Smooth muscle cell (in vitro differentiated cells): ENCODE measurements around the gene SLC7A14. TPM values are rescaled to one million over a fixed set of nuclear protein-coding genes. Genes with fewer than 3 reads are reported as not detected.

ENCODE experiments used
- DNase-seq: peaks from one replicate; lab custom pipeline; 2025; ENCODE audit not compliant: unreplicated experiment; lab: John Stamatoyannopoulos, UW
- H2AFZ ChIP-seq: fragments of 200-600 bp; sonication (generic); 2 replicates; pipeline ENCODE4 v1.6.0; 2016; ENCODE audit warnings: antibody characterized with exemption, low read depth, mild to moderate bottlenecking
- H3F3A ChIP-seq: fragments of 200-600 bp; sonication (generic); 2 replicates; pipeline ENCODE4 v1.6.0; 2017; ENCODE audit warnings: antibody characterized with exemption, low read depth
- H3K27ac ChIP-seq: fragments of 200-600 bp; sonication (generic); 2 replicates; pipeline ENCODE4 v1.5.1; 2016; ENCODE audit warnings: low read depth, mild to moderate bottlenecking
- H3K27me3 ChIP-seq: fragments of 200-600 bp; sonication (generic); 2 replicates; pipeline ENCODE4 v1.6.1; 2016; ENCODE audit warnings: low read depth, mild to moderate bottlenecking
- H3K36me3 ChIP-seq: fragments of 200-600 bp; sonication (generic); 2 replicates; pipeline ENCODE4 v1.5.1; 2016; ENCODE audit warnings: low read depth
- H3K4me1 ChIP-seq: fragments of 200-600 bp; sonication (generic); 2 replicates; pipeline ENCODE4 v1.5.1; 2016; ENCODE audit warnings: low read depth
- H3K4me2 ChIP-seq: fragments of 200-600 bp; sonication (generic); 2 replicates; pipeline ENCODE4 v1.6.0; 2016; ENCODE audit warnings: mild to moderate bottlenecking
- H3K4me3 ChIP-seq: fragments of 200-600 bp; sonication (generic); 2 replicates; pipeline ENCODE4 v1.5.1; 2016; ENCODE audit warnings: mild to moderate bottlenecking
- H3K79me2 ChIP-seq: fragments of 200-600 bp; sonication (generic); 2 replicates; pipeline ENCODE4 v1.6.0; 2016; ENCODE audit warnings: low read depth, mild to moderate bottlenecking
- H3K9ac ChIP-seq: fragments of 200-600 bp; sonication (generic); 2 replicates; pipeline ENCODE4 v1.6.0; 2016; ENCODE audit warnings: low read depth
- H3K9me3 ChIP-seq: fragments of 200-600 bp; sonication (generic); replicated peaks from 2 replicates; pipeline ENCODE4 v1.5.1; 2016; ENCODE audit warnings: low read depth
- H4K20me1 ChIP-seq: fragments of 200-600 bp; sonication (generic); 2 replicates; pipeline ENCODE4 v1.6.0; 2016; ENCODE audit warnings: low read depth
- CTCF ChIP-seq: fragments of 200-600 bp; sonication (generic); IDR thresholded peaks from 2 replicates; pipeline ENCODE4 v1.5.1; 2017; ENCODE audit warnings: borderline replicate concordance, mild to moderate bottlenecking, antibody characterized with exemption; ENCODE audit not compliant: insufficient read depth, poor library complexity, severe bottlenecking
- WGBS: methylation state at CpG from one replicate; pipeline ENCODE4 v1.1.7; 2016; ENCODE audit warnings: low lambda C conversion rate; 5-methylcytosine and 5-hydroxymethylcytosine counted together
- polyA plus RNA-seq: library from polyadenylated mRNA; unstranded; fragments of >200 nt; fragmentation: Nextera tagmentation; extraction: Ambion mirVana; gene quantifications from 2 replicates; pipeline ENCODE4 v1.2.1, GENCODE V29; 2016
- total RNA-seq: library from RNA; depleted of rRNA; stranded (reverse); fragments of >200 nt; gene quantifications from 2 replicates; pipeline ENCODE4 v1.2.3, GENCODE V29; 2014

Gene SLC7A14
- total and polyA plus RNA-seq, 2 experiments from 2014 or later = not detected

GRCh38 chr3:170528726-170529125 lies 57.1 kb downstream of the SLC7A14 start:
- Histone ChIP-seq H3K4me2 (no peak overlapping the region), H3K9ac (no peak overlapping the region), H2AFZ (no peak overlapping the region), H3K36me3 (no peaks in the 10 kb centered on the region), H4K20me1 (no peaks in the 10 kb centered on the region), H3K4me3 (no peak overlapping the region), H3K79me2 (no peaks in the 10 kb centered on the region), H3K27ac (no peak overlapping the region), H3F3A (peaks cover 5% of the 10 kb centered on the region), H3K4me1 (no peaks in the 10 kb centered on the region), H3K27me3 (no peaks in the 10 kb centered on the region), H3K9me3 (no peaks in the 10 kb centered on the region)
- TF ChIP-seq CTCF = no peak
- WGBS = 84% methylated on average over 8 of the region's 8 CpGs
- DNase-seq = no peak

GRCh38 chr3:170524073-170524472 lies 61.8 kb downstream of the SLC7A14 start:
- no peaks in the 10 kb centered on the region for H3K79me2 ChIP-seq
- no peaks in the 10 kb centered on the region for H3K4me1 ChIP-seq
- H3K4me3 ChIP-seq = no peak overlapping the region
- no peak overlapping the region for H3K27ac ChIP-seq
- H3K9me3 ChIP-seq = no peaks in the 10 kb centered on the region
- no peaks in the 10 kb centered on the region for H4K20me1 ChIP-seq
- H3K9ac ChIP-seq = no peak overlapping the region
- no peaks in the 10 kb centered on the region for H3K36me3 ChIP-seq
- no peaks in the 10 kb centered on the region for H3K27me3 ChIP-seq
- TF ChIP-seq CTCF = no peak
- no peaks in the 10 kb centered on the region for H3F3A ChIP-seq
- no peak overlapping the region for H3K4me2 ChIP-seq
- DNase-seq = no peak
- no peak overlapping the region for H2AFZ ChIP-seq

GRCh38 chr3:170523248-170523647 lies 62.6 kb downstream of the SLC7A14 start:
- H3K9ac ChIP-seq = no peak overlapping the region
- H3K79me2 ChIP-seq = no peaks in the 10 kb centered on the region
- H3F3A ChIP-seq = no peaks in the 10 kb centered on the region
- H3K4me3 ChIP-seq = no peak overlapping the region
- H3K4me2 ChIP-seq = peak overlapping the region; percentile 23
- no peaks in the 10 kb centered on the region for H3K4me1 ChIP-seq
- no peak for TF ChIP-seq CTCF
- H4K20me1 ChIP-seq = no peaks in the 10 kb centered on the region
- WGBS = 20% methylated on average over 2 of the region's 2 CpGs
- no peak for DNase-seq
- H3K27me3 ChIP-seq = no peaks in the 10 kb centered on the region
- no peak overlapping the region for H2AFZ ChIP-seq
- no peaks in the 10 kb centered on the region for H3K36me3 ChIP-seq
- no peak overlapping the region for H3K27ac ChIP-seq
- no peaks in the 10 kb centered on the region for H3K9me3 ChIP-seq

- Histone ChIP-seq H3K27me3 (no peaks in the 10 kb centered on the region), H3K9ac (no peak overlapping the region), H4K20me1 (no peaks in the 10 kb centered on the region), H3K79me2 (no peaks in the 10 kb centered on the region), H3K27ac (no peak overlapping the region), H3K4me3 (no peak overlapping the region), H3K36me3 (no peaks in the 10 kb centered on the region), H3K9me3 (no peaks in the 10 kb centered on the region), H3K4me1 (no peaks in the 10 kb centered on the region), H3F3A (no peaks in the 10 kb centered on the region), H2AFZ (no peak overlapping the region), H3K4me2 (no peak overlapping the region)
- no peak for TF ChIP-seq CTCF
- 44% methylated on average over 2 of the region's 2 CpGs for WGBS
- no peak for DNase-seq
Observed at GRCh38 chr3:170522201-170522600, 63.7 kb downstream of the SLC7A14 start.
